GM21619 (cell line): ENCODE measurements around the gene LRAT.

Experiments used
- ATAC-seq: cut with Tn5 transposase; IDR thresholded peaks from one replicate; pipeline ENCODE4 v1.9.1; 2021; ENCODE audit not compliant: unreplicated experiment

The LRAT gene

DNA sequence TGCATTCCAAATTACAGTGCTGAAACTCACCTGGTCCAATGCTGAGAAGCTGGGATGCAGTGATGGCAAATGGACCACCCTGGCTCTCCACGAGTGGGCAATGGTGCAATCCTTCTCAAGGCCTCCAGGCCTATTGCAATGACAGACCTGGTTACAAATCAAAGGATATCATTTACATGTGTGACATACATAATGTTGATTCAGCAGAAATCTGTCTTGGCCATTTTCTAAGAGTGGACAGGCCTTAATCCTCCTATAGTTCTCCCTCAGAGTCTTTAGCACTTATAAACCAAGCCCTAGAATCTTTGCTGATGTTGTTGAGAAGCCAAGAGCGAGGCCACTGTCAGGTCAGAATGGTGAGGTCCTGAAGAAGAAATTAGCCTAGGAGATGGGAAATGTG, 17.1 kb downstream of the LRAT start:
- no peak for ATAC-seq

DNA sequence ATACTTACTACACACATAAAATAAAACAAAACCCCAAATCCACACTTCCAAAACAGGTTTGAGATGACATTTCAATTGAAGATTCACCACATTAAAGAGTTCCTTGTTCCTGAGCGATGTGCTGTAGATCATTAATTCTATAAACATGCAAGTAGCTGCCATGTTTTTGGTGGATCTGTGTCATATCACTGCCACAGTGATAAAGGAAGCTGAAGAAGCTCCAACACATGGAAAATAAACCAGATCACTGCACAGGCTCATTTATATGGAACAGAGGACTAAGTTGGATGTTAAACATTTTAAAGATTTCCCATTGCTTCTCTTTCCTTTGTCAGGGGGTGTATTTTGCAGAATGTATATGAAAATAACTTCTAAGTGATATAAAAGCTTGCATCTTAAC, 34.5 kb downstream of the LRAT start:
- no peak for ATAC-seq

DNA sequence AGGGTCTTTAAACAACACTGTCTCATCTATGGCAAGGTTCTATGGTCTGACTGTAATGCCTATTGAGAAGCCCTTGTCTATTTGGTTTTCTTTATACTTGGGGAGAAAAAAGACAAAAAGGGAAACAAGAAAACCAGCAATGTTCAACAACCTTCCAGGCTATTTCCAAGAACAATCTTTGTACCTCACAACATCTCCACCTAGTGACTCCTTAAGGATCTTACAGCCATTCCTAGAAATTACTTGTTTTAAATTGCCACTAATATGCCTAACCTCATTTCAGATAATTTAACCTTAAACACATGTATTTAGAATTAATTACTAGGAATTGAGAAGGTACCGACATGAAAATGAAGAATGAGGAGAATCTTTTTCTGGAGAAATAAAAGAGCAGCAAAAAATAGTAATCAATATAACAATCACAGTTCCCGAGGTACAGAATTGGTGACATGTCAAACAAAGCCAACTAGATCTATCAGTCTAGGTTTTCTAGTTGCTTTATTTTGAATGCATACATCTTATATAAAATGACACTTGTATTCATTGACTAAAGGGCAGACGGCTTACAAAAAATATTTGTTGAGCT, 35.7 kb downstream of the LRAT start:
- no peak for ATAC-seq

DNA sequence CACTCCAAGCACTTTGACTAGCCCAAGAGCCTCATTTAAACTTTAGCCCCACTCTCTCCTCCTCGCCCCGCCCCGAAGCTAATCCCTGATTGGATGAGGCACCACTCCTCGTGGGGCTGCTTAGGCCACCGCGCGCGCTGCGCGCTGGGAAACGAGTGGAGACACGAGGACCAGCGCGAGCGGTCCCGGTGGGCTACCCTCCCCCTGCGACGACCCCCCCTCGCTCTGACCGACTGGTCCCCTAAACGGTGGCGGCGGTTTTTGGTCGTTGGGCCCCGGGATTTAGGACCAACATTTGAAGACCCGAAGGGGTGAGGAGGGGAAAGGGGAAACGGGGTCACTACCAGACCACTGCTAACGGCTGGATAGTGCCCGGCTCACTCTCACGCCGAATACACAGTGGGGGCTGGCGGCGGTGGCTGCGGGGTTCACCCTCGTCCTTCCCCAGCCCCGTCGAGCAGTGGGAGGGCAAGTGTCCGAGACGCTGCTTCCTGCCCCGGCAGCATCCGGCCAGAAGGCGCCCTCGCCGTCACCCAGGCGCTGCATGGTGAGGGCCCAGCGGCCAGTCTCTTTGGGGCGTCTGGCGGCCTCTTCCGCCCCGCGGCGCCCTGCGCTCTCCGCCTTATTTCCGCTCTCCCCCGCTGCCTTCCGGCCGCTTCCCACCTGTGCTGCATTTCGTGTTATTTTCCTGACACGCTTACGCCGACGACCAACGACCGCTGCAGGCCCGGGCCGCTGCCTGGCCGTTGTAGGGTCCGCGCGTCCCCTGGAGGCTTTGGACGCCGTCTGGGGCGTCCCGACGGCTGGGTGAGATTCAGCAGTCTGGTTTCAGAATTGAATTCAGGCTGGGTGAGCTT, 37.6 kb downstream of the LRAT start, which contains the start of gene RBM46:
Gene RBM46 (plus strand): TSS at position 147 of the 857 bp plus-strand sequence. CDS start 15,481 bp downstream, outside the sequence.
- no peak for ATAC-seq

DNA sequence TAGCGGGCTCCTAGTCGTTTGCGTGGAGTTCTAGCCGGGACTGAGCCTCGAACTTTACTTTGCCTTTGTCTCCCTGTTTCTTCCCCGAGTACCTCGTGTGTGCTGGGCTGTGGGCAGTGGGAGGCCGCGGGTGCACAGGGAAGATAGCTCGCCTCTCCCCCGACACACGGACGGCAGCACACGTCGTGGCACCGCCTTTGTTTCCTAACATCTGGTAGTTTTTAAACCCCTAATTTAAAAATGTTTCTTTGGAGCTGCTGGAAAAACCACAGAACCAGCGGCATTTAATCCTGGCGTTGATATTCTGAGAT, 38.1 kb downstream of the LRAT start:
- ATAC-seq = no peak
